AG04449 (cell line): ENCODE results near the gene ADTRP.
A peak's percentile ranks its signal among the peaks of the same experiment; 100 is the strongest.

Source experiments
- CTCF ChIA-PET: fragments of 350-600 bp; formaldehyde crosslinking; extraction: SDS; loops from one replicate; lab custom pipeline; 2021; ENCODE audit warnings: antibody characterized with exemption; lab: Yijun Ruan, JAX
- POLR2A ChIA-PET: fragments of 400-600, 350-600 bp; formaldehyde crosslinking; extraction: SDS; loops from one replicate; lab custom pipeline; 2020; ENCODE audit warnings: antibody characterized with exemption, inconsistent platforms; lab: Yijun Ruan, JAX
- DNase-seq: peaks from one replicate; pipeline ENCODE4 v3.0.0-alpha.2; 2010; ENCODE audit warnings: low read depth, low spot score
- H3K4me3 ChIP-seq: 2 replicates; pipeline ENCODE4 v1.5.1; 2011; ENCODE audit warnings: low read depth, mild to moderate bottlenecking, control low read depth, low read length
- CTCF ChIP-seq: IDR thresholded peaks from one replicate; pipeline ENCODE4 v1.5.1; 2011; ENCODE audit warnings: mild to moderate bottlenecking, moderate library complexity, low read length, control low read depth, inconsistent platforms; ENCODE audit not compliant: insufficient read depth; ENCODE audit errors: missing control alignments

The ADTRP gene

GRCh38 chr6:11819486-11819885 is 40.9 kb upstream of the ADTRP start:
- DNase-seq = no peak
- CTCF ChIA-PET = interaction anchor here (1.2 kb wide), 1 partner anchor 9 kb away, joined by 5 read pairs; no protein-coding TSS in a partner anchor
- no peak for TF ChIP-seq CTCF
- POLR2A ChIA-PET = interaction anchor here (0.6 kb wide), 1 partner anchor 33 kb away, joined by 3 read pairs; no protein-coding TSS in a partner anchor
- H3K4me3 ChIP-seq = no peak overlapping the region

- ChIA-PET CTCF (interaction anchor here (1.0 kb wide), 1 partner anchor 1051 kb away, joined by 3 read pairs; no protein-coding TSS in a partner anchor), POLR2A (interaction anchor here (0.6 kb wide), 1 partner anchor 231 kb away, joined by 3 read pairs; no protein-coding TSS in a partner anchor)
- no peak for TF ChIP-seq CTCF
- no peak overlapping the region for H3K4me3 ChIP-seq
- peak; percentile 47 for DNase-seq
Observed at GRCh38 chr6:11815231-11815630, 36.6 kb upstream of the ADTRP start.

- H3K4me3 ChIP-seq = no peak overlapping the region
- POLR2A ChIA-PET = no interaction called here
- CTCF ChIA-PET = interaction anchor here (1.0 kb wide), 1 partner anchor 1051 kb away, joined by 3 read pairs; no protein-coding TSS in a partner anchor
- DNase-seq = no peak
- TF ChIP-seq CTCF = no peak
Observed at GRCh38 chr6:11814819-11815218, 36.2 kb upstream of the ADTRP start.

GRCh38 chr6:11814106-11814505 is 35.5 kb upstream of the ADTRP start:
- ChIA-PET CTCF (no interaction called here), POLR2A (no interaction called here)
- no peak for TF ChIP-seq CTCF
- H3K4me3 ChIP-seq = no peak overlapping the region
- no peak for DNase-seq

GRCh38 chr6:11813606-11814005 is 35.0 kb upstream of the ADTRP start:
- H3K4me3 ChIP-seq = no peak overlapping the region
- DNase-seq = no peak
- TF ChIP-seq CTCF = no peak
- CTCF ChIA-PET = no interaction called here
- POLR2A ChIA-PET = no interaction called here

GRCh38 chr6:11812951-11813350 is 34.3 kb upstream of the ADTRP start:
- no peak for TF ChIP-seq CTCF
- POLR2A ChIA-PET = no interaction called here
- CTCF ChIA-PET = no interaction called here
- H3K4me3 ChIP-seq = no peak overlapping the region
- no peak for DNase-seq
